Gastroesophageal sphincter (tissue), 3 donors: ENCODE data around the gene GRK4.

ENCODE experiments used
- POLR2AphosphoS5 ChIP-seq: sonication (generic); formaldehyde crosslinking; IDR thresholded peaks from one replicate; pipeline ENCODE4 v1.6.1; 2017; ENCODE audit warnings: antibody characterized with exemption
- TF ChIP-seq, protein P1 (sequence below), 4 experiments: fragments of 200-600 bp in 2 of 4; fragments of 450-650 bp in 2 of 4; sonication (generic) in 1 of 4; IDR thresholded peaks; one replicate each; pipeline ENCODE4 v1.5.1; 2017 to 2019; ENCODE audit warnings: antibody characterized with exemption in 4 of 4, mild to moderate bottlenecking in 2 of 4, moderate library complexity in 2 of 4

DNA sequence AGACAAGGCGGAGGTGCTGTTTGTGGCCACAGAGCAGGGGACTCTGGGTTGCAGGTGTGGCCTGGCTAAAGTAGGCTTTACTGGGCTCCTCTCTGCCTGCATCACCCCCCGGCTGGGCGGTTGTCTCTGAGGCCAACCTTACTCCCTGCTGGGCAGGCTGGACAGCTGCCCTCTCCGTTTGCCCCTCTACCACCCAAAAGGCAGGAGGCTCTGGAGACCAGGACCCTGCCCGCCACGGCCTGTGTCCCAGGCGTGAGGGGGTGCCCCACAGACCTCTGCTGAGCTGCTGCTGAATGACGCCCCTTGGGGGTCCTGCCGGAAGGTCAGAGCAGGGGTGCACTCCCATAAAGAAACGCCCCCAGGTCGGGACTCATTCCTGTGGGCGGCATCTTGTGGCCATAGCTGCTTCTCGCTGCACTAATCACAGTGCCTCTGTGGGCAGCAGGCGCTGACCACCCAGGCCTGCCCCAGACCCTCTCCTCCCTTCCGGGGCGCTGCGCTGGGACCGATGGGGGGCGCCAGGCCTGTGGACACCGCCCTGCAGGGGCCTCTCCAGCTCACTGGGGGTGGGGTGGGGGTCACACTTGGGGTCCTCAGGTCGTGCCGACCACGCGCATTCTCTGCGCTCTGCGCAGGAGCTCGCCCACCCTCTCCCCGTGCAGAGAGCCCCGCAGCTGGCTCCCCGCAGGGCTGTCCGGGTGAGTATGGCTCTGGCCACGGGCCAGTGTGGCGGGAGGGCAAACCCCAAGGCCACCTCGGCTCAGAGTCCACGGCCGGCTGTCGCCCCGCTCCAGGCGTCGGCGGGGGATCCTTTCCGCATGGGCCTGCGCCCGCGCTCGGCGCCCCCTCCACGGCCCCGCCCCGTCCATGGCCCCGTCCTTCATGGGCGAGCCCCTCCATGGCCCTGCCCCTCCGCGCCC lies 110.0 kb downstream of the GRK4 start:
- TF ChIP-seq, protein P1, sequence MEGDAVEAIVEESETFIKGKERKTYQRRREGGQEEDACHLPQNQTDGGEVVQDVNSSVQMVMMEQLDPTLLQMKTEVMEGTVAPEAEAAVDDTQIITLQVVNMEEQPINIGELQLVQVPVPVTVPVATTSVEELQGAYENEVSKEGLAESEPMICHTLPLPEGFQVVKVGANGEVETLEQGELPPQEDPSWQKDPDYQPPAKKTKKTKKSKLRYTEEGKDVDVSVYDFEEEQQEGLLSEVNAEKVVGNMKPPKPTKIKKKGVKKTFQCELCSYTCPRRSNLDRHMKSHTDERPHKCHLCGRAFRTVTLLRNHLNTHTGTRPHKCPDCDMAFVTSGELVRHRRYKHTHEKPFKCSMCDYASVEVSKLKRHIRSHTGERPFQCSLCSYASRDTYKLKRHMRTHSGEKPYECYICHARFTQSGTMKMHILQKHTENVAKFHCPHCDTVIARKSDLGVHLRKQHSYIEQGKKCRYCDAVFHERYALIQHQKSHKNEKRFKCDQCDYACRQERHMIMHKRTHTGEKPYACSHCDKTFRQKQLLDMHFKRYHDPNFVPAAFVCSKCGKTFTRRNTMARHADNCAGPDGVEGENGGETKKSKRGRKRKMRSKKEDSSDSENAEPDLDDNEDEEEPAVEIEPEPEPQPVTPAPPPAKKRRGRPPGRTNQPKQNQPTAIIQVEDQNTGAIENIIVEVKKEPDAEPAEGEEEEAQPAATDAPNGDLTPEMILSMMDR (IDR thresholded peaks at IDR 0.05), result no peak
- peak; percentile 17 for TF ChIP-seq POLR2AphosphoS5
